ENCODE measurements around the gene MRTO4. TPM values are rescaled to one million over a fixed set of nuclear protein-coding genes. Genes with fewer than 3 reads are reported as not detected.
"Not testable (repeated sequence)": the region's sequence is repeated elsewhere in the genome, so short reads cannot be mapped to it uniquely, and the experiment has no call there.

MRTO4 gene
- total and polyA plus RNA-seq, 4 donors: 9.5 to 11.1 (median 10.2) TPM

DNA sequence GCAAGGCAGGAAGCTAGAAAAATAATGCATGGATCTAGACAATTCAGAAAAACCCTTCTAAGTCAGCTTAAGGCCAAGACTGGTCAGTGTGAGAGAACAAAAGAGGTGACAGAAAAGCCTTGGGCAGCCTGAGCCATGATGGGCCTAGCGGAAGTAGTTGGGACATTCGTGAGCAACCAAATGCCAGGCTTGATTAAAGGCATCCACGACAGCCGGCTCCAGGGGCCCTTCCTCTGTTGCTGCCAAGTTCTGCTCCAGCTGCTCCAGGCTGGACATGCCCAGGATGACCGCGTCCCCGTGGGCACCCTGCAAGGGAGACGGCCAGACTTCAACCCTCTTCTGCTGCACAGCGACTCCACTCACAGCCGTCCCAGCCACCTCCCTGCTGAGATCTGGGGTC lies 52.5 kb downstream of the MRTO4 start:
- not testable (repeated sequence) for DNase-seq (ENCODE audit: low spot score); H3K4me1 ChIP-seq (ENCODE audit: control insufficient read depth in 4 of 4, insufficient read depth in 4 of 4, low read length in 3 of 4); H3K27me3 ChIP-seq (ENCODE audit: control insufficient read depth in 4 of 4, insufficient read depth in 4 of 4, low read length in 3 of 4); H3K27ac ChIP-seq (ENCODE audit: low read depth in 1 of 2, low read length in 2 of 2); H3K4me3 ChIP-seq (ENCODE audit: low read depth in 1 of 3, low read length in 3 of 3); H3K9me3 ChIP-seq (ENCODE audit: control insufficient read depth in 4 of 4, low read length in 3 of 4); H3K9ac ChIP-seq (ENCODE audit: low read depth in 1 of 2, low read length in 2 of 2)
- 97% methylated on average over 10 of the region's 10 CpGs for WGBS
- peaks cover 10 to 56% (median 34%) of the 10 kb centered on the region in 4 donors for H3K36me3 ChIP-seq (ENCODE audit: control insufficient read depth in 4 of 4, insufficient read depth in 3 of 4, low read depth in 1 of 4, low read length in 3 of 4)

DNA sequence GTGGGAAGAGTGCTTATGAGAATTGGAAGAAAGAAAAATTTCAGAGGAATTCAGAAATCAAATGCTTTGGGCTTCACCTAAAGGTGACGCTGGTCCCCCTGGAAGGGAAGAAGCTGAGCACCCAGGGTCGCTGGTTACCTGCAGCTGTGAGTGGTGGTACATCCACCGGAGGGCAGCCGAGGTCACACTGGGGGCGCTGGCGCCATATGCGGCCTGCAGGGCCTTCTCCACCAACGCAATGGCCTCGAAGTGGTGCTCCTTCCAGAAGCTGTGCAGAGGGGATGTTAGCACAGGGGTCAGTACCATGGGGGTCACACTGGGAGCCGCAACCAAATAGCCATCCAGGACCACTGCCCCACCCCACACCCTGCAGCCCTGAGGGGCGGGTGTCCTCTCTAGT lies 54.3 kb downstream of the MRTO4 start:
- Histone ChIP-seq H3K9ac (ENCODE audit: low read depth in 1 of 2, low read length in 2 of 2) (no peak overlapping the region), H3K4me1 (ENCODE audit: control insufficient read depth in 4 of 4, insufficient read depth in 4 of 4, low read length in 3 of 4) (peaks cover 0 to 4% (median 3%) of the 10 kb centered on the region in 4 donors), H3K36me3 (ENCODE audit: control insufficient read depth in 4 of 4, insufficient read depth in 3 of 4, low read depth in 1 of 4, low read length in 3 of 4) (peaks cover 10 to 56% (median 34%) of the 10 kb centered on the region in 4 donors), H3K27ac (ENCODE audit: low read depth in 1 of 2, low read length in 2 of 2) (no peak overlapping the region), H3K27me3 (ENCODE audit: control insufficient read depth in 4 of 4, insufficient read depth in 4 of 4, low read length in 3 of 4) (no peaks in the 10 kb centered on the region), H3K9me3 (ENCODE audit: control insufficient read depth in 4 of 4, low read length in 3 of 4) (no peaks in the 10 kb centered on the region), H3K4me3 (ENCODE audit: low read depth in 1 of 3, low read length in 3 of 3) (no peak overlapping the region)
- WGBS: 96% methylated on average over 11 of the region's 11 CpGs
- TF ChIP-seq FOXA2 (IDR thresholded peaks at IDR 0.05) (no peak), HNF4G (IDR thresholded peaks at IDR 0.05) (no peak), GABPA (IDR thresholded peaks at IDR 0.05 in 1 of 2, conservative IDR thresholded peaks at IDR 0.05 in 1 of 2) (no peak), FOXA1 (IDR thresholded peaks at IDR 0.05) (no peak), EGR1 (IDR thresholded peaks at IDR 0.05; ENCODE audit: low read depth in 2 of 2) (no peak), TAF1 (conservative IDR thresholded peaks at IDR 0.05) (no peak), SP1 (IDR thresholded peaks at IDR 0.05) (no peak), NR2F2 (IDR thresholded peaks at IDR 0.05) (no peak), RXRA (IDR thresholded peaks at IDR 0.05) (no peak), RAD21 (IDR thresholded peaks at IDR 0.05) (no peak), HNF4A (conservative IDR thresholded peaks at IDR 0.05) (no peak)
- TF ChIP-seq, protein P1, sequence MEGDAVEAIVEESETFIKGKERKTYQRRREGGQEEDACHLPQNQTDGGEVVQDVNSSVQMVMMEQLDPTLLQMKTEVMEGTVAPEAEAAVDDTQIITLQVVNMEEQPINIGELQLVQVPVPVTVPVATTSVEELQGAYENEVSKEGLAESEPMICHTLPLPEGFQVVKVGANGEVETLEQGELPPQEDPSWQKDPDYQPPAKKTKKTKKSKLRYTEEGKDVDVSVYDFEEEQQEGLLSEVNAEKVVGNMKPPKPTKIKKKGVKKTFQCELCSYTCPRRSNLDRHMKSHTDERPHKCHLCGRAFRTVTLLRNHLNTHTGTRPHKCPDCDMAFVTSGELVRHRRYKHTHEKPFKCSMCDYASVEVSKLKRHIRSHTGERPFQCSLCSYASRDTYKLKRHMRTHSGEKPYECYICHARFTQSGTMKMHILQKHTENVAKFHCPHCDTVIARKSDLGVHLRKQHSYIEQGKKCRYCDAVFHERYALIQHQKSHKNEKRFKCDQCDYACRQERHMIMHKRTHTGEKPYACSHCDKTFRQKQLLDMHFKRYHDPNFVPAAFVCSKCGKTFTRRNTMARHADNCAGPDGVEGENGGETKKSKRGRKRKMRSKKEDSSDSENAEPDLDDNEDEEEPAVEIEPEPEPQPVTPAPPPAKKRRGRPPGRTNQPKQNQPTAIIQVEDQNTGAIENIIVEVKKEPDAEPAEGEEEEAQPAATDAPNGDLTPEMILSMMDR (IDR thresholded peaks at IDR 0.05; ENCODE audit: low read depth, low read length, missing input control): no peak
- TF ChIP-seq, protein P2, sequence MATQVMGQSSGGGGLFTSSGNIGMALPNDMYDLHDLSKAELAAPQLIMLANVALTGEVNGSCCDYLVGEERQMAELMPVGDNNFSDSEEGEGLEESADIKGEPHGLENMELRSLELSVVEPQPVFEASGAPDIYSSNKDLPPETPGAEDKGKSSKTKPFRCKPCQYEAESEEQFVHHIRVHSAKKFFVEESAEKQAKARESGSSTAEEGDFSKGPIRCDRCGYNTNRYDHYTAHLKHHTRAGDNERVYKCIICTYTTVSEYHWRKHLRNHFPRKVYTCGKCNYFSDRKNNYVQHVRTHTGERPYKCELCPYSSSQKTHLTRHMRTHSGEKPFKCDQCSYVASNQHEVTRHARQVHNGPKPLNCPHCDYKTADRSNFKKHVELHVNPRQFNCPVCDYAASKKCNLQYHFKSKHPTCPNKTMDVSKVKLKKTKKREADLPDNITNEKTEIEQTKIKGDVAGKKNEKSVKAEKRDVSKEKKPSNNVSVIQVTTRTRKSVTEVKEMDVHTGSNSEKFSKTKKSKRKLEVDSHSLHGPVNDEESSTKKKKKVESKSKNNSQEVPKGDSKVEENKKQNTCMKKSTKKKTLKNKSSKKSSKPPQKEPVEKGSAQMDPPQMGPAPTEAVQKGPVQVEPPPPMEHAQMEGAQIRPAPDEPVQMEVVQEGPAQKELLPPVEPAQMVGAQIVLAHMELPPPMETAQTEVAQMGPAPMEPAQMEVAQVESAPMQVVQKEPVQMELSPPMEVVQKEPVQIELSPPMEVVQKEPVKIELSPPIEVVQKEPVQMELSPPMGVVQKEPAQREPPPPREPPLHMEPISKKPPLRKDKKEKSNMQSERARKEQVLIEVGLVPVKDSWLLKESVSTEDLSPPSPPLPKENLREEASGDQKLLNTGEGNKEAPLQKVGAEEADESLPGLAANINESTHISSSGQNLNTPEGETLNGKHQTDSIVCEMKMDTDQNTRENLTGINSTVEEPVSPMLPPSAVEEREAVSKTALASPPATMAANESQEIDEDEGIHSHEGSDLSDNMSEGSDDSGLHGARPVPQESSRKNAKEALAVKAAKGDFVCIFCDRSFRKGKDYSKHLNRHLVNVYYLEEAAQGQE (IDR thresholded peaks at IDR 0.05): no peak
- TF ChIP-seq, protein P3, sequence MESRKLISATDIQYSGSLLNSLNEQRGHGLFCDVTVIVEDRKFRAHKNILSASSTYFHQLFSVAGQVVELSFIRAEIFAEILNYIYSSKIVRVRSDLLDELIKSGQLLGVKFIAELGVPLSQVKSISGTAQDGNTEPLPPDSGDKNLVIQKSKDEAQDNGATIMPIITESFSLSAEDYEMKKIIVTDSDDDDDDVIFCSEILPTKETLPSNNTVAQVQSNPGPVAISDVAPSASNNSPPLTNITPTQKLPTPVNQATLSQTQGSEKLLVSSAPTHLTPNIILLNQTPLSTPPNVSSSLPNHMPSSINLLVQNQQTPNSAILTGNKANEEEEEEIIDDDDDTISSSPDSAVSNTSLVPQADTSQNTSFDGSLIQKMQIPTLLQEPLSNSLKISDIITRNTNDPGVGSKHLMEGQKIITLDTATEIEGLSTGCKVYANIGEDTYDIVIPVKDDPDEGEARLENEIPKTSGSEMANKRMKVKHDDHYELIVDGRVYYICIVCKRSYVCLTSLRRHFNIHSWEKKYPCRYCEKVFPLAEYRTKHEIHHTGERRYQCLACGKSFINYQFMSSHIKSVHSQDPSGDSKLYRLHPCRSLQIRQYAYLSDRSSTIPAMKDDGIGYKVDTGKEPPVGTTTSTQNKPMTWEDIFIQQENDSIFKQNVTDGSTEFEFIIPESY (IDR thresholded peaks at IDR 0.05): no peak
- DNase-seq (ENCODE audit: low spot score): no peak
